ENCODE results near the gene LCNL1.

The LCNL1 gene

DNA sequence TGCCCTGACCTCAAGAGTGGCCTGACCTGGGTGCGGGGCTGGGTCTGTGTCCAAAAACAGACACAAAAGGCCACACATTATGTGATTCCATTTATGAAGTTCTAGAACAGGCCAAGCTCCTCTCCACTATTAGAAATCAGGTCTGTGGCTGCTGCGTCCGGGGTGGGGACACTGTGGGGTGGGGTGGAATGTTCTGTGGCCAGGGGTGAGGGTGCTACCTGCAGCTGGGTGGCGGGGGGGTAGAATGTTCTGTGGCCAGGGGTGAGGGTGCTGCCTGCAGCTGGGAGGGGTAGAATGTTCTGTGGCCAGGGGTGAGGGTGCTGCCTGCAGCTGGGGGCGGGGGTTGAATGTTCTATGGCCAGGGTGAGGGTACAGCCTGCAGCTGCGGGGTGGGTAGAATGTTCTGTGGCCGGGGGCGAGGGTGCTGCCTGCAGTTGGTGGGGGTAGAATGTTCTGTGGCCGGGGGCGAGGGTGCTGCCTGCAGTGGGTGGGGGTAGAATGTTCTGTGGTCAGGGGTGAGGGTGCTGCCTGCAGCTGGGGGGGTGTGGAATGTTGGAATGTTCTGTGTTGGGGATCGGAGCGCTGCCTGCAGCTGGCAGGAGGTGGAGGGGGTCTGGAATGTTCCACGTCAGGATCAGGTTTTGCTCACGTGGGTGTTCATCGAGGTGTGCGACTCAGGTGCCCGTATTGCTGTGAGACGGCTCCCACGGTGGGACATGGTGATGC is 22.4 kb upstream of the LCNL1 start:
- DNase-seq: no peak

DNA sequence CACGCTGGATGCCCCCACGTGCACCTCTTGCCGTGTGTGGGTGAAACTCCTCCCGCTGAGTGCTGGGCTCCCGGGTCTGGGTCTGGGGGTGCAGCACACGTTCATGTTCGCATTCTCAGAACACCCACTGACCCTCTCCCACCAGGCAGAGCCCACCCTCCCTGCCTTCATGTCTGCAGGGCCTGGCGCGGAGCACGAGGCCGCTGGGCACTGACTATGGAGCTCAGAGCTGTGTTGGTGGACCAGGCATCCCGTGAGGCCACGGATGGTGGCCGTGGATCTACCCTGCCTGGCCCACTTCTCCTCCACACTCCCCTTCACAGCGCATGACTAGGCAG is 21.9 kb upstream of the LCNL1 start:
- DNase-seq: no peak

DNA sequence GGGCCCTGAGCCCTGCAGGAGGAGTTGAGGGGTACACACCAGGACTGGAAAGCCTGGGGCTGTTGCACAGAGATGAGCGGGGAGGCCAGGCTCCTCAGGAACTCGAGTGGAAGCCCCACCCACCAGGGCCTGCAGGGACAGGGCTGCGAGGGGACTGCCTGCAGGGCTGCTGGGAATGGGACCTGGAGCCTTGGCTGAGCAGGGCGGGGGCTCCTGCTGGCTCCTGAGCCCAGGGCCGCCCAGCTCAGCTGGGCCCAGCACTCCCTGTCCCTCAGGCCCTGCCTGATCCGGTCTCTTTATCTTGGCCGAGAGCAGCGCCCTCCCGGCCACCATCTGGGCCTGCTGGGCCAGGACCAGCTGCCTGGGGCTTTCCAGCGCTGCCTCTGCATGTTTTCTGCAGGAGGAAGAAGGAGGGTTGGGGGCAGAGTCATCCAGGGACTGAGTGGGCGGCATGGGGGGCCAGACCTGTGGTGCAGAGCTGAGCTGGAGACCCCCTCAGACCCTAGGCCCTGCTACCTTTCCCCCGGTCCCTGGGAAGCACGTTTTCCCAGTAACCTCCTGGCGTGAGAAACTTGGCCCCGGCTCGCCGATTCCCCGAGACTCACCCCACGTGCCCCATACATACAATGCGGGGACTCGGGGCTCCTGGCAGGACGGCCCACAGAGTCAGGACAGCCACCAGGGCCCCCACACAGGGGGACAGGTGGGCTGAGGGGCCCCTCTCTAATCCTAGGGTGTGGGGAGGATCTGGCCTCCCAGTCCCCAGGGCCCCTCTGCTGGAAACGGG is 21.3 kb upstream of the LCNL1 start:
- DNase-seq: no peak

DNA sequence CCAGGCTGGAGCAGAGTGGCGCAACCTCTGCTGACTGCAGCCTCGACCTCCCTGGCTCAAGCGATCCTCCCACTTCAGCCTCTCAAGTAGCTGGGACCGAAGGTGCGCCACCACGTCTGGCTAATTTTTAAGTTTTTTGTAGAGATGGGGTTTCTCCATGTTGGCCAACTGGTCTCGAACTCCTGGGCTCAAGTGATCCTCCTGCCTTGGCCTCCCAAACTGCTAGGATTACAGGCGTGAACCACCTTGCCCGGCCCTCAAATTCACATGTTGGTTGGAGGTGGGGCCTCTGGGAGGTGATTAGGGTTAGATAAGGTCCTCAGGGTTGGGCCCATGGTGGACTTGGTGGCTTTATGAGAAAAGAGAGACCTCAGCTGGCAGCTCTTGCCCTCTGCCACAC is 20.6 kb upstream of the LCNL1 start:
- no peak for DNase-seq

DNA sequence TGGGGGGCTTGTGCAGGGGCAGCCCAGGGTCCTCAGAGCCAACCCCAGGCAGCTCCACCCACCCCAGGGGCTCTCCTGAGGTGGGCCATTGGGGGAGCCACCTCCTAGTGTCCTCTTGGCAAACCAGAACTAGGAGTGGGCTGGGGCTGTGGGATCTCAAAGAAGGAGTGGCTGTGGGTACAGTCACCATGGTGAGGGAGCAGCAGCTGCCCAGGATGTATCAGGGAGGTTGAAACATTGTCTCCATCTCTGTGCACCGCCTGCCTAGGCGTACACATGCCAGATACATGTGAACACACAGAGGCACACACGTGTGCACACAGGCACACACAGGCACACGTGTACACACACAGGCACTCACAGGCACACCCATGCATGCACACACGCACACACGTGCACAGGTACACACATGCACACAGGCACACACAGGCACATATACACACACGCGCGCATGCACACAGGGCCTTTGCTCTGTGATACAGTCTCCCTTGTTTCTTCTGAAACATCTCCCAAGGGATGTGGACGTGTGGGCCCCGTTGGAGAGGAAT is 20.0 kb upstream of the LCNL1 start:
- DNase-seq: no peak

DNA sequence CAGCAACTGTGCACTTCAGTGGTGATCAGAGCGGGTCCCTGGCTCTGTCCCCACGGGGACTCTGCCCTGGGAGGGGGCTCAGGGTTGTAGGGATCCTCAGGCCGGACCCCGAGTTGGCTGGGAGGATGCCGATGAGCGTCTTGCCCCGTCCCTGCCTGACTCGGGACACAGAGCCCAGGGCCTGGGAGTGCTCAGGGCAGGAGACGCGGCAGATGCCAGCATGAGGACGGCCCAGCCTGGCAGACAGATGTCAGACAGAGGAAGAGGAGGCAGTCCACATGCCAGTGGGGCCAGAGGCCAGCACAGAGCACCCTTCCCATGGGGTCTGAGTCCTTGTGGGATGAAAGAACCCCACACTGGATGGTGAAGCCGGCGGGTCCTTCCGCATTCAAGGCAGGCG is 19.5 kb upstream of the LCNL1 start:
- no peak for DNase-seq

DNA sequence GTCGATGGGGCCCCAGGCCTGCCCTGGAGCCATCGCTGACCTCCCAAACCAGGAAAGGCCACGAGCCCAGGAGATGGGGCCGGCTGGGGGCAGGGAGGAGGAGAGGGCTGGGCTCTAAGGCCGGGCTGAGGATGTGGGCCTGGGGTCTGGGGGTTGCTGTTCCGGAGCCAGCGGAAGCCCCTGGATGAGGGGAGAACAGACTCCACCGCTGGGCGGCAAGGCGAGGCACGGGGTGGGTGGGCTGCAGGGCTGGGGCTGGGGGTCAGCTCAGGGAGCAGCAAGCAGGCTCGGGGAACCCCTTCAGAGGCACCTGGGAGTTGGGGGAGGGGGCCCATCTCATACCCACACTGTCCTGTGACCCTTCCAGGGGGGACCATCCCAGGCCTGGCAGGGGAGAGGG is 19.0 kb upstream of the LCNL1 start:
- DNase-seq: no peak

DNA sequence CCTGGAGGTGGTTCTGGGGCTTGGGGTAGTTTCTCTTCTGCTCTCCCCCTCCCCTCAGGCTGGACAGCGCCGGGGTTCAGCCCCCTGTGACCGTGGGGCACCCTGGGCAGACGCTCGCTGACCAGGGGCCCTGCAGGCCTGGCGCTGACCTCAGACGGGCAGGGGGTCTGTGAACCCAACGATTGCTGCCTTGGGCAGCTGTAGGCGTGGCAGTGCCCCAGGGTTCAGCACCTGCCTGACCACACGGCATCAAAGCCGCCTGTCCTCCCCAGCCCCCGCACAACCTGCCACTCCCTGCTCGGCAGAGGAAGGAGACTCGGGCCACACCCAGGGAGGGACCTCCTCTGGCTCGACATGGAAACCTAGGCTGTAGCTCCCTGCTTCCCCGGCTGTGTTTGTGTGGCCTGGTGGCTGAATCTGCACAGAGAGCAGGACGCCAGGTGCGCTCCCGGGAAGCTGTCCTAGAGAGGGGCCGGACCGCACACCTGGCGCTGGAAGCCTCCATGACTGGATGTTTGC is 18.6 kb upstream of the LCNL1 start:
- no peak for DNase-seq

DNA sequence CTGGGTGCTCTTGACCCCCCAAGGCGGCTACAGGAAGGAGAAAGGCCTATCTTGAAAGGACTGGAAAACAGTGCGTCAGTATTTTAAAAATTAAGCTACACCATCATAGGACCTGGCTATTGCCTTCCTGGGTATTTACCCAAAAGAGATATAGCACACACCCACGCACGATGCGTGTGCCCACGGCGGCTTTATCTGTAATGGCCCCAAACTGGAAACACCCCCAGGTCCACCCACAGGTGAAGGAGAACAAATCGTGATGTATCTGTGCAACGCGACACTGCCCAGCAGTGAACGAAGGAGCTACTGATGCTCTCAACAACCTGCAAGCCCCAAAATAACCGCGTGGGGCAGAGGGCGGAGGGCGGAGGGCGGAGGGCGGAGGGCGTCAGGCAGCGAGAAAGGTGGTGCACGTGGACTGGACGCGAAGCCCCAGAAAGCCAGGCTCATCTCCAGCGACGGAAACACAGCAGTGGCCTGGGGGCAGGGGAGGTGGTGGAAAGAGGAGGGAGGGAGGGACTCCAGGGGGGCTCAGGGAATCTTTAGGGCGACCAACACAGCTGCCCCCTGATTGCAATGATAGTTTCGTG is 17.9 kb upstream of the LCNL1 start:
- DNase-seq: no peak

DNA sequence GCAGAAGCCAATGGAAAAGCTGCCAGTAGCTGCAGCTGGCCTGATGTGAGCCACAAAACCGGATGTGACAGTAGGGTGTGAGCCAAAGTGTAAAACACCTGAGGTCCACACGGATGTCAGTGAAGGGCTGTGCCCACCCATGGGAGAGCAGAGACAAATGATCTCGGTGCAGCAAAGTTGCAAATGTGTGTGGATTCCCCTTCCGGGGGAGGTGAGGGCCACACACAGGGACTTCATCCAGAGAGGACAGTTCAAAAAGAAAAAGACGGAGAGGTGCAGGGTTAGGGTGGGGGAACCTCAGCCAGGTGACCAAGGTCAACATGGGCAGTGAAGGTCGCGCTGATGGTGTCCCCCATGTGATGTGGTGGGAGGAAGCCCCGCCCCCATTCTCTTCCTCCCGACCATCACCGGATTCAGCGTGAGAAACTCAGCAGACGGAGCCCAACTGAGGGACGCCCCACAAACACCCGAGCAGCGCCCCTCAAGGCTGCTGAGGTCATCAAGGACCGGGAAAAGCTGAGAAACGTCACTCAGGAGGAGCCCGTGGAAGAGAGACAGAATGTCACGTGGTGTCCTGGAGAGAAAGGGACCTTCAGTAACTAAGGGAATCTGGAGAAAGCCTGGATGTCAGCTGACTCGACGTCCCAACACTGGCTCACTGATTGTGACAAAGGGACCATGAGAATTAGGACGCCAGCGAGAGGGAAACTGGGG is 16.9 kb upstream of the LCNL1 start:
- DNase-seq: no peak

DNA sequence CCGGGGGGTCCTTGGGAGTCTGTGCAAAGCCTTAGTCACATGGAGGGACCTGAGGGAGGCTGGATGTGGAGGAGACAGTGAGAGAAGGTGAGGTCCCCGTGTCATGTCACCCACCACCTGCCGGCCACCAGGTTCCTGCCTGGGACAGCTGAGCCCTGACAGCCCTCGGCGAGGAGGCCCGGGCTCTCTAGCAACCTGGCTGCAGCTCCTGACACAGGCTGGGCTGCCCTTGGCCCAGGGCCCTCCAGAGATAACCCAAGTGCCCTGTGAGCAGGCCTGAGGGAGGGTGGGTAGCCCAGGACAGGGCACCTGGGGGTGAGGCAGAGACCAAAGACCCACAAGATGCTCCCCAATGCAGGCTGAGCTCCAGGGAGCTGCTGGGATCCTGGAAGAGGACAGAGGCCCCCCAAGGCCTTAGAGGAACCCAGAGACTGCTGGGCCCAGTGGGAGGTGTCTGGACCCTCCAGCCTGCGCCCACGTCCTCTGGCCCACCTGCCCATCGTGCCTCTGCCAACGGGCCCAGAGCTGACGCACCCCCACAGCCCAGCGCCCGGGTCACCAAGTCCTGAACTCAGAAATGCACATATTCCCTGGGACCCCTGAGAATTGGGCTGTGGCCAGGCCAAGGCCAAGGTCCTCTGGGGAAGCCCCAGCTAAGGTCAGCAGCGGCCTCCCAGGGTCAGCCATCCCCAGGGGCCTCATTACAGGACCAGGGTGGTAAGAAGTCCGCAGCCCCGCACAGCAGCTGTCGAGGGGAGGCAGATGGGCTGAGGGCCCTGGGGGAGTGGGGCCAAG is 14.3 kb upstream of the LCNL1 start:
- no peak for DNase-seq

DNA sequence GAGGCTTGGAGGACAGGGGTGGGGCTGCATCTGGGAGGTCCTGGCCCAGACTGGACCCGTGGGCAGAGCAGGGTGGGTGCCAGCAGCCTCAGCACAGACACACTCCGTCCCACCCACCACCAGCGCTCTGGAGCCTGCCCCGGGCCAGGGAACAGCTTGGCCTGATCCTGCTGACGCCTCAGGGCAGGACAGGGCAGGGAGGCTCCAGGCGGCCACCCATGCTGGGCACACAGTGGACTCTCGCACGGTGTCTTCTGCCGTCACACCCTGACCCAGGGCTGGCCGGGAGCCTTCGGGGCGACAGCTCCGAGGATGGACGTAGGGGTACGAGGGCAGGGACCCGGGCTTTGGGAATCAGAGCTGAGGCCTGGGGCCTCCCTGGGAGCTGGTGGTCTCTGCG is 13.6 kb upstream of the LCNL1 start:
- no peak for DNase-seq

DNA sequence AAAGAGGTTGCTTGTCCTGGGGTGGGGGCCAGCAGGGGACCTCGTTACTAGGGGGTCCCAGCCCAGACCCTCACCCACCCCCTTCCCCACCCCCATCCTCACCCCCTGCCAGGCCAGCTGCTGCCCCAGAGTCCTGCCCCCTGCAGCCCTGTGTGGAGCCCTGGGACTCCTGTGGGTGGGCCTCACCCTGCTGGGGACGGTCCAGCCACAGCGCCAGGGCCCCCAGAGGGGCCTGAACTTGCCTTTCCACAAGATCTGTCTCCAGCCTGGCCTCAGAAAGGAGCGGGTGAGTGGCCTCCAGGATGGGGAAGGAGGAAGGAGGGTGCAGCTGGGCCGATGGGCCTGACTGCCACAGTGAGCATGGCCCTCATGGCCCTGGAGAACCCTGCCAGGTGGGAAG is 13.0 kb upstream of the LCNL1 start:
- no peak for DNase-seq

DNA sequence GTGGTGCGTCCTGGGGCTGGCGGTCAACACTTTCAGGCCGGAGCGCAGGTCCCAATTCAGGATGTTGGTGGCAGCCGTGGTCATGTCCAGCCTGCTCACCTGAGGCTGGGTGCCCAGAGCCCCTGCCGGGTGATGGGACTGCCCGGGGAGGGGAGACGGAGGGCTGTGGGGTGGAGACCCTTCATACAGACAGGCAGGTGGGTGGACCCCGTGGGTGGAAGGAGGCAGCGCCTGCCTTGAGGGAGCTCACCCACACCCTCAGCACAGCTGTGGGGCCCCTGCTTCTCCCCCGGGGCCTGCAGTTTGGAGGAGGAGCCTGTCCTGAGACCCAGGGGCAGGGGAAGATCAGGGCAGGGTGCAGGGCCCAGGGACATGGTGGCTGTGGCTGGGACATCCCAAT is 12.4 kb upstream of the LCNL1 start:
- DNase-seq: no peak

DNA sequence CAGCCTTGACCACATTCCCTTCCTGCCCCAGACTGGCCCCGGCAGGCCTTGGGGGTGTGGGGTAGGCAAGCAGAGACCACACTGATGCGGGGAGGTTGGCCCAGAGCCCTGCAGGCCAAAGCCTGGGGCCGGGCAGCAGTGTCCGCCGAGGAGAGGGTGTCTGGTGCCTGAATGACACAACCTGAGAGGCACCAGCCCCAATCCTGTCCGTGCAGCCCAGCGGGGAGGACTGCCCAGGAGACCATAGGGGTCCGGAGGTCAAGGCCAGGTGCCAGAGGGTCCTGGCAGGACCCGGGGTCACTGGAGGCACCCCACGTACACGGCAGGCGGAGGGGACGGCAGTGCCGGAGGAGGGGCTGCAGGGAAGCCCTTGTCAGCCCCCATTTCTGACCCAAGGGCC is 11.0 kb upstream of the LCNL1 start:
- DNase-seq: no peak

DNA sequence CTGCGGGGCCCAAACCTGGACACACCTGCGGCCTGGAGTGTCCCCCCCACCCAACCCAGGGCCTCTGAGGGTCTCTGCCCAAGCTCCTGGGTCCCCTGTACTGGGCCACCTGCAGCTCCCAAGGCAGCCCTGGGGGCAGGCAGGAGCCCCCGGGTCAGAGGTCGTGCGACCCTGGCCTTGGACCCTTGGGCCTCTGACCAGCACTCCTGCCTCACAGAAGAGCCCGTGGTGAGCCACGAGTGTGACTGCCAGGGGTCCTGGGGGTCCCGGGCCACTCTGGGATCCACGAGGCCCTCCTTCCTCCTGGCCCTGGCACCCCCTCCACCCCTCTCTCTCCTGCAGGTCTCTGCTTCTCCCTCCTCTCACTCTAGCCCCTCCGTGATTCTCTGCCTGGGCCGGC is 10.5 kb upstream of the LCNL1 start:
- DNase-seq: no peak

DNA sequence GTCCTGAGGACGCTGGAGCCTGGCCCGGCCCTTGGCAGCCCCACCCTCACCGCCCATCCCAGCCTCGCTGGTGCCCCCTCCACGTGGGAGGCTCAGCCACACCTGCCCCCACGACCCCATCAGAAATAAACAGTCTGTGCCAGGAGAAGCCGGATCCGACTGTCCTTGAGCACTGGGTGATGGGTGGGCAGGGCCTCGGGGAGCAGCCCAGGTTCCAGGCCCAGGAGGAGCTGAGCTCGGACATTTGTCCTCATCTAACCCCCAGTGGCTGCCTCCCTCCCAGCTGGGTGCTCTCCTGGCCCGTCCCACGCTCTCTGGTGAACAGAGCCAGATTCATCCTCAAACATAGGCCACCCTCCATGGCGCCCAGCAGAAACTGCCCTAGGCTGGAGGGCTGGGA is 10.1 kb upstream of the LCNL1 start:
- no peak for DNase-seq

DNA sequence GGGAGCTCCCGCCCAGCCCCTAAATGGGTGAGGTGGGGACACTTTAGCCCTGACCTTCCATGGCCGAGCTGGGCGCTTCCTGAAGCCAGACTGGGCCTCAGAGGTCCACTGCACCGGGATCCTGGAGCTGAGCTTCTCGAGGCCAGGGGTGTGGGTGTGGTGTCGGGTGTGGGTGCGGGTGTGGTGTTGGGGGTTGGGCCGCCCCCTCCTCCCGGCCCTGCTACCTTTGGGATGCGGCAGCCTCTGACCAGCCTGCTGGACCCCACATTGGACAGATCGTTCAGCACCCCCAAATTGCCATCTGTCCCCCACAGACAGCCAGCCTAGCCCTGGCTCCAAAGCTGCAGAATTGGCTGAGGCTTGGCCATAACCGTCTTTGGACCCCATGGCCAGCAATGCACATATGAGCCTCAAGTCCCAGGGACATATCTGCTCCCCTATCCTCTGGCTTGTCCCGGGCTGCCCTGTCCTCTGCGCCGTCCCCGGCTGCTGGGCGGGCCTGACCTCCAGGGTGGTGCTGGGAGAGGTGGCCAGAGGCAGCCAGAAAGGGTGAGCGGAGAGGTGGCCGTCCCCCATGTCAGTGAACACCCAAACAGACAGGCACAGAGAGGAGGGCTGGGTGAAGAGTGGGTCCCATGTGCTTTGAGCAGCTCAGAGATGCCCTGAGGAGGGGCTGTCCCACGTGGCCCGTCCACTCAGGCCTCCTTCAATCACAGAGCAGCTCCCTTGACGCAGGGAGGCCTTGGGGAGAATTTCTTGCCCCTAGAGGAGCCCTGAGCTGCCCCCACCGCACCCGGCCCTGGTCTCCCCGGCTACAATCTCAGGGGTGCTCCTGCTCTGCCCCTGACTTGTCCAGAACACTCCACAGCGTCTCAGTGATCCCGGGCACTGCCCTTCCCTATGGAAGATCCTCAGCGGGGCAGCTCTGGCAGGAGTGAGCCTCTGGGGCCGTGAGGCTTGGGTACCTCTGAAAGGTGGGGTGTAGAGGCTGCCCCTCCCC is 8.9 kb upstream of the LCNL1 start:
- DNase-seq: no peak

DNA sequence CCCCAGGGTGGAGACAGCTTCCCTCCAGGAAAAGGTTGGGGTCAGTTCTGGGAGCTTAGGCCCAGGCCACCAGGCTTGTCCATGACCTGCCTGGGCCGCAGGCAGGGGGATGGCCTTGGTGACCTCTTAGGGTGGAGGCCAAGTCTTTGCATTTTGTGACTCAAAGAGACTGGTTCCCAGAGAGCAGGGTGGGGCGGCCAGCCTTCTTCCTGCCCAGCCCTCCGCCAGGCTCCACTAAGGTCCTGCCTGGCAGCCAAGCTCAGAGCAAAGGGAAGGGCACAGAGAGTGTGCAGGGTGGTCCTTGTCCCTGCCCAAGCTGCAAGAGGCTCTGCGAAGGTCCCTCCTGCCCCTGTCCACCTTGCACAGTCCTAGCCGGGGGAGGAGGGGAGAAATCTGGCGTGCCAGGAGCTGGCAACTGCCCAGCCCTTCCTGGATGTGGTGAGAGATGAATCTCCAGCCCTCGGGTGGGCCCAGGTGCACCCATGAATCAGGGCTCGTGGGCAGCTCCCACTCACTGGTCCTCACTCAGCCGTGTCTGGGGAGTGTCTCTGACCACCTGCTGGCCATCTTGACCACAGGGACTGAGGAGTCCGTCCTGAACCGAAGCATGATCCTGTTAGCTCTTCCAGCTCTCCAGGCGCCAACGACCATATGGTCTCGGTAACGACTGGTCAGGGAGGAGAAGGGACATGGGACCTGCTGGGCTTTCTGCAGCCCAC is 7.8 kb upstream of the LCNL1 start:
- no peak for DNase-seq

DNA sequence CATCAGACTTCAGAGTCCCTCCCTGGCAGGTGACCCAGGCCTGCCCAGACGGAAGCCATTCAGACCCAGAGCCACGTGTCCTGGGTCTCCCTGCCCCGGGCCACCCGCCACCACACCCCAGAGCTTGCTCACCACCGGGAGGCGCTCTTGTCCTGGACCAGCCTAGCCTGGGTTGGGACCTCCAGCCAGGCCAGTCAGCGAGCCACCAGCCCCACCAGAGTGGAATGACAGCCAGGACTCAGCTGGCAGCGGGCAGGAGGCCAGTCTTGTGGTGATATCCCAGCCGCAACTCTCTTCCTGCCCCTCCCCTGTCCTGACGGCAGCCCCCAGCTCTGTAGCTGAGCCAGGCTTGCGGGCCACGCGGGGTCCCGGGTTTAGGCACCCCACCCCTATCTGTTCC is 7.1 kb upstream of the LCNL1 start:
- DNase-seq: no peak
